Measurements from ENCODE around the gene CBL.

- TF ChIP-seq CTCF (IDR thresholded peaks at IDR 0.05), result no peak
- no peak for TF ChIP-seq POLR2A (IDR thresholded peaks at IDR 0.05)
Measured at GRCh38 chr11:119338965-119339588, 132.9 kb downstream of the CBL start.
